Skeletal muscle tissue (tissue), 4 donors: ENCODE measurements around the gene ULBP3. TPM values are rescaled to one million over a fixed set of nuclear protein-coding genes. Genes with fewer than 3 reads are reported as not detected.

Experiments
- H3K27ac ChIP-seq: one replicate; pipeline ENCODE4 v1.7.0; 2013; ENCODE audit warnings: mild to moderate bottlenecking, low read depth, low read length, inconsistent platforms
- H3K27me3 ChIP-seq, 3 donors: one replicate each; pipeline ENCODE4 v1.7.0; 2013; ENCODE audit warnings: low read length in 3 of 3; ENCODE audit not compliant: control insufficient read depth in 3 of 3, insufficient read depth in 3 of 3
- H3K36me3 ChIP-seq, 3 donors: one replicate each; pipeline ENCODE4 v1.7.0; 2013; ENCODE audit warnings: low read length in 3 of 3; ENCODE audit not compliant: control insufficient read depth in 3 of 3, insufficient read depth in 3 of 3
- H3K4me1 ChIP-seq, 3 donors: one replicate each; pipeline ENCODE4 v1.7.0; 2013; ENCODE audit warnings: low read length in 3 of 3, mild to moderate bottlenecking in 3 of 3; ENCODE audit not compliant: control insufficient read depth in 3 of 3, insufficient read depth in 3 of 3
- H3K4me3 ChIP-seq, 3 donors: one replicate each; pipeline ENCODE4 v1.7.0; 2013; ENCODE audit warnings: low read length in 3 of 3
- H3K9ac ChIP-seq, 3 donors: one replicate each; pipeline ENCODE4 v1.7.0; 2013; ENCODE audit warnings: low read length in 3 of 3, mild to moderate bottlenecking in 3 of 3, moderate library complexity in 2 of 3, low read depth in 1 of 3
- H3K9me3 ChIP-seq, 3 donors: one replicate each; pipeline ENCODE4 v1.7.0; 2013; ENCODE audit warnings: low read length in 3 of 3; ENCODE audit not compliant: control insufficient read depth in 3 of 3
- total RNA-seq: library from RNA; depleted of rRNA; stranded (reverse); fragments of >200 nt; gene quantifications from one replicate; pipeline ENCODE4 v1.2.3, GENCODE V29; 2014
- donor health status: Osteomylitis.

The ULBP3 gene
- total RNA-seq, 1 donor from 2014 or later: 1.0 TPM

DNA sequence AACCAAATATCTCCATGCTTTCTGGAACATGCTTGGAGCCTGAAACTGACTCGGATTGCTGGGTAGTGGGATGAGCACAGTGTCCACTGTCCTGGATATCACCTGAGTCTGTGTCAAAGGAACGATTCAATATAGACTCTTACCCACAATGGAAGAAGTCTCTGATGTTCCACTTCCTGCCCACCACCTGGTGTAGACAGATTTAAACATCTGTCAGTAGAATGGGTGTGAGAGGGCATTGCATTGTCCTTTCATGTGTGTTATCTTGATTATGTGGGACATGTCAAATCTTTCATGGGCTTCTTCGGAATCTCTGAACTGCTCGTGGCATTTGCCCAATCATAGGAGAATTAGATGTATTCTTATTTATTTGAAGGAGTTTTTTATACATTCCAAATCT lies 20.8 kb downstream of the ULBP3 start:
- Histone ChIP-seq H3K36me3 (no peaks in the 10 kb centered on the region), H3K27me3 (peaks cover 13 to 15% (median 15%) of the 10 kb centered on the region in 3 donors), H3K9me3 (no peaks in the 10 kb centered on the region), H3K4me3 (no peak overlapping the region), H3K27ac (no peak overlapping the region), H3K9ac (no peak overlapping the region), H3K4me1 (no peaks in the 10 kb centered on the region)

DNA sequence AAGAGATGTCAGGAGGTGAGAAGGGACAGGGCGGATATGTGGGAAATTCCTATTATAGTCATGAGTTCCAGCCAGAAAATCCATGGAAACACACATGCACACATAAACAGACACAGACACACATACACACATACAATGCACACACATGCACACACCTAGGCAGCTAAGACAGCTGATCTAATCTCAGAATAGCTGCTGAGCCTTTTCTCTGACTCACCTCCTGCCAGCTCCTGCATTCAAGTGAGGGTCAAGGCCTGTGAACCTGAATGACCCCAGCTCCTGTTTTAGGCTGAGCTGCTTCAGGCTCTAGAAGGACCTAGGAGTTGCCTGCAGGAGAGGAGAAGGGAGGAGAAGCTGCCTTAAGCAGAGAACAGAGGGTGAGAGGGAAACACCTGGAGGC lies 22.0 kb downstream of the ULBP3 start:
- no peaks in the 10 kb centered on the region for H3K9me3 ChIP-seq
- no peak overlapping the region for H3K4me3 ChIP-seq
- H3K36me3 ChIP-seq: no peaks in the 10 kb centered on the region
- H3K27me3 ChIP-seq: peaks cover 9 to 12% (median 10%) of the 10 kb centered on the region in 3 donors
- no peak overlapping the region for H3K27ac ChIP-seq
- H3K9ac ChIP-seq: no peak overlapping the region
- no peaks in the 10 kb centered on the region for H3K4me1 ChIP-seq

DNA sequence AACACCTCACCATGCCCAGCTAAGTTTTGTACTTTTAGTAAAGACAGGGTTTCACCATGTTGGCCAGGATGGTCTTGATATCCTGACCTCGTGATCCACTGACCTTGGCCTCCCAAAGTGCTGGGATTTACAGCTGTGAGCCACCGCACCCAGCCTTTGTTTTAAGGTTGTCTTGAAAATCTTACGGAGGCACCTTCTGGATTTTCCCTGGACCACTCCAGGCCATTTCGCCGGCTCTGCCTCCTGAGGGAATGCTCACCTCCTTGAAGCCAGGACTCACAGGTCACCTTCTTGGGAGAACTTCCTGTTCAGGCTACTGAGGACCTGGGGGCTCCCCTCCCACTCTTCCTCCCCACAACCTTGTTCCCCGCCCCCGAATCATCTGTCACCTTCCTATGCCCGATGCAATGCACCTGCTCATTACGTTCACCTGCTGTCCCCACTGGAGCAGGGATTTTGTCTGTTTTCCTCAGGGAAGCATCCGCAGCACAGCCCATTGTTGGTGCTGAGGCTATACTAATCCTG lies 24.2 kb downstream of the ULBP3 start:
- no peak overlapping the region for H3K4me3 ChIP-seq
- no peaks in the 10 kb centered on the region for H3K4me1 ChIP-seq
- no peaks in the 10 kb centered on the region for H3K36me3 ChIP-seq
- H3K9ac ChIP-seq: no peak overlapping the region
- H3K27me3 ChIP-seq: peaks cover 21 to 26% (median 26%) of the 10 kb centered on the region in 3 donors
- H3K9me3 ChIP-seq: no peaks in the 10 kb centered on the region
- H3K27ac ChIP-seq: no peak overlapping the region

DNA sequence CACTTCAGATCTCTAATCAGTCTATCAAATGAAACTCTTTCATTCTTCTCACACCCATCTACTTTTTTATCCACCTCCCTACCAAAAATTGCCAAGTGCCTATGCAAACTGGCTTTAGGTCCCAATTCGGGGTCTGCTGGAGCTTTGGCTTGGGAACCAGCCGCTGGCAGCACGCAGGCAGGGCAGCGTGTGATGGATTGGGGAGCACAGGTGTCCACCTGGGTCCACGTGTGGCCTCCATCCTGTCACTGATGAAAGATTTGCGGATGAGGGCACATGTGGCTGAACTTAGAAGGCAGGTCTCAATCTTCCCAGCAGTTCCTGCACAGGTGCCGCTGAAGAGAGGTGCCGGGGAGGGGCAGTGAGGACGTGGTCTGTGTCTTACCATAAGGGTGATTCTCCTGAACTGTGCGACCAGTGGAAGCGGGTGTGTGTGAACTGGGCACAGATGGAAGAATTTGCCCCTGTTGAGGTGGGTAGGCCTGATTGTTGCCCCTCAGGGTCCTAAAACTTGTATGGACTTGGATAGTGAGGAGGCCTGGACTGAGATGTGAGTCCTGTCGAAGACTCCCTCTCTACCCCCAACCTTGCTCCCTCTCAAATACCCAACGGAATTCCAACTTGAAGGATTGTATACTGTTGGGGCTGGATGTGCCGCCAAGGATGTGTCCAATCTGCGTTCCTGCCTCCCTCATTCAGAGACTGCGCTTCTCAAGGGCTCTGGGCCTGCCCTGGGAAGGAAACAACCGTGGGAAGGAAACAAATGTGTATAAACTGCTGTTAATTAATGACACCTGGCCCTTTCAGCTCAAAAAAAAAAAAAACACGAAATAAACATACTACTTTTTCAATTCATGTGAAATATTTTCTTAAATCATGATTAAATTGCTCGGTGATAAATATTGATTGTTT lies 25.2 kb downstream of the ULBP3 start:
- Histone ChIP-seq H3K9ac (no peak overlapping the region), H3K4me3 (no peak overlapping the region), H3K4me1 (no peaks in the 10 kb centered on the region), H3K36me3 (no peaks in the 10 kb centered on the region), H3K27ac (no peak overlapping the region), H3K9me3 (no peaks in the 10 kb centered on the region), H3K27me3 (peaks cover 29 to 33% (median 31%) of the 10 kb centered on the region in 3 donors)

DNA sequence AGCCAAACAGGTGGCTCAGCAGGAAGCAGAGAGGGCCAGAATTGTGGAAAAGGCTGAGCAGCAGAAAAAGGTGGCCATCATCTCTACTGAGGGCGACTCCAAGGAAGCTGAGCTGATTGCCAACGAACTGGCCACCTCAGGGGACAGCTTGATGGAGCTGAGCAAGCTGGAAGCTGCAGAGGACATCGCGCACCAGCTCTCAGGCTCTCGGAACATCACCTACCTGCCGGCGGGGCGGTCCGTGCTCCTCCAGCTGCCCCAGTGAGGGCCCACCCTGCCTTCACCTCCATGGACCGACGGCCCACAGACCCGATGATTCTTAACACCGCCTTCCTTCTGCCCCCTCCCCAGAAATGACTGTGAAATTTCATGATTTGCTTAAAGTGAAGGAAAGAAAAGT lies 25.8 kb downstream of the ULBP3 start:
- Histone ChIP-seq H3K4me3 (no peak overlapping the region), H3K9ac (no peak overlapping the region), H3K9me3 (no peaks in the 10 kb centered on the region), H3K4me1 (peaks cover 0 to 5% (median 4%) of the 10 kb centered on the region in 3 donors), H3K27ac (no peak overlapping the region), H3K36me3 (no peaks in the 10 kb centered on the region), H3K27me3 (peaks cover 36 to 39% (median 38%) of the 10 kb centered on the region in 3 donors)

DNA sequence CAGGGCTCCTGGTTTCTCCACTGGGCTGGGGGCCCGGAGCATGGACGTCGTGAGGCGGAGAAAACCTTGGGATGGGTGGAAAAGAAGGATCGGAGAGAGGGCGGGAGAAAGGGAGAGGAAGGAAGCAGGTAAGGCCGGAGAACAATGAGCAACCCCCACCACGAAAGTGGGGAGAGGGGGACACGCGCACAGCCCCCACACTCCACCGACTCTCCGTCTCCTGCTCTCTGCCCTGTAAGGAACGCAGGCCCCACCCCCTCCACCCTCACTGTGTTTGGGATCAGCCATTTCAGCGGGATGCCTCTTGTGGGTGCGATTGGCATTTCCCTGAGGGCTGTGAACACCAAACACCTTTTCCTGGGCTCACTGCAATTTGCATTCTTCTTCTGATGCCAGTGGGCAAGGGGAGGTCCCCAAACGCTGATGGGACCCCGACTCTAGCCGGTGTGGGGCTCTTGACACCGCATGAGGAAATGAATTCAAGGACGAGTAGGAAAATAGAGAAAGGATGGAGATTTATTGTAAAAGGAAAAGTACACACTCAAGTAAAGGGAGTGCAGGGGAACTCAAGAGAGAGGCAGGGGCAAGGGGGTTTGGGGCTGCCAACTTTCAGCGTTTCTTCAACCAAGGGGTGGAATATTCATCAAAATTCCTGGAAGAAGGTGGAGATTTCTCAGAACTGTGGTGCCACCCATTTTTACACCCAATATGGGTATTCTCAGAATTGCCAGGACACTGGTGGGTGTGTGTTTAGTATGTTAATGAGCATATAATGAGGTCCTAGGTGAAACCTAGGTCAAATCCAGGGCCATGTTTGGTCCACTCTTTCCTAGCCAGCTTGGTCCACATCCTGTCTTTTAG lies 30.5 kb downstream of the ULBP3 start:
- H3K4me3 ChIP-seq: no peak overlapping the region
- no peaks in the 10 kb centered on the region for H3K36me3 ChIP-seq
- no peaks in the 10 kb centered on the region for H3K9me3 ChIP-seq
- H3K27ac ChIP-seq: no peak overlapping the region
- H3K9ac ChIP-seq: no peak overlapping the region
- H3K27me3 ChIP-seq: peaks cover 64 to 70% (median 67%) of the 10 kb centered on the region in 3 donors
- H3K4me1 ChIP-seq: peaks cover 5 to 16% (median 12%) of the 10 kb centered on the region in 3 donors

DNA sequence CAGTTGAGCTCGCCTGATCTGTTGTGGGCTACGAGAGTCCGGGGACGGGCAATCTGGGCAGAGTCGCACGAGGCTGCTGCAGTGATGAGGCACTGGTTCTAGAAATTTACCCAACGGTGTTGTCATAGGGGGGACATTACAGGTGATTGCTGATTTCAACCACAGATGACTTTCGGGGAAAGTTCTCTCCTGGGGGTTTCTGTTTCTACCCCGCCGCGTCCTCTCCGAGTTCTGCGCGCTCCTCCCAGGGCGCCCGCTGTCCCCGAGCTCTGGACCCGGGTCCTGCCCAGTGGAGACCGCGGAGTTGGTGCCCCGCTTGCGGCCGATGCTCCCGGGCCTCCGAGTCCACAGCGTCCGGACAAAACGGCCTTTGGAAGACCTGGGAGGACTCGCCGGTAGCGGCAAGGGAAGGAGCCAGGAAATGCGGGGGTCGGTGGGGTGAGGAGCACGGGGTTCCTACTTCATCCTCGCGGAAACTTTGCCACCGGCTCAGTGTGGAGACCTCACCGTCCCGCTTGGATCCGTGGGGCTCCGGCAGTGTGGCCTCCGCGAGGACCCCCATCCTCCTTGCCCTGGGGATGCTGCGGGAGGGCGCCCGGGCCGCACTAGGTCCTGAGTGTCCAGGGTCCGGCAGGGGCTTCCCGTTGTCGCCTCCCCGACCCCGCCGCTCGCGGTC lies 31.3 kb downstream of the ULBP3 start:
- H3K27ac ChIP-seq: no peak overlapping the region
- peak overlapping the region in 1 of 3 donors; percentile 53 for H3K9ac ChIP-seq
- H3K36me3 ChIP-seq: no peaks in the 10 kb centered on the region
- peaks cover 5 to 19% (median 12%) of the 10 kb centered on the region in 3 donors for H3K4me1 ChIP-seq
- peak overlapping the region; percentile 0 to 52 (median 27) for H3K4me3 ChIP-seq
- peaks cover 63 to 71% (median 64%) of the 10 kb centered on the region in 3 donors for H3K27me3 ChIP-seq
- no peaks in the 10 kb centered on the region for H3K9me3 ChIP-seq

DNA sequence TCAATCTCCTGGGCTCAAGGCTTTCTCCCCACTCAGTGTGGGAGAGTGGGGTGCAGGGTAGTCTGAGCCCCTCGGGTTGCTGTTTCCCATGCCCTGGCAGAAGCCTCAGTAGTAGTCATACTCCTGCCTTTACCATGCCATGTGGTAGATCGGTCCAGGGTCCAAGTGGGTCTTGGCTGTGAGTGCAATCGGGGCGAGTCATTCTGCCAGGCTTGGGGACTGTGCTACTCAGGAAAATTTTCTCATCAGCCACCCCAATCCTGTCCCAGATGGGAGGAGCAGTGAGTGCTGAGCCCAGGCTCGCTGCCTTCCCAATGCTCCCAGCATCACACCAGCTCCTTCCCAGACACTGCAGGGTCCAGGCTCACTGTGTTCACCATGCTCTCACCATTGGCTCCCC lies 32.8 kb downstream of the ULBP3 start:
- no peak overlapping the region for H3K27ac ChIP-seq
- no peak overlapping the region for H3K9ac ChIP-seq
- no peaks in the 10 kb centered on the region for H3K36me3 ChIP-seq
- H3K9me3 ChIP-seq: no peaks in the 10 kb centered on the region
- H3K4me1 ChIP-seq: peaks cover 5 to 19% (median 12%) of the 10 kb centered on the region in 3 donors
- H3K4me3 ChIP-seq: no peak overlapping the region
- H3K27me3 ChIP-seq: peaks cover 55 to 59% (median 57%) of the 10 kb centered on the region in 3 donors

DNA sequence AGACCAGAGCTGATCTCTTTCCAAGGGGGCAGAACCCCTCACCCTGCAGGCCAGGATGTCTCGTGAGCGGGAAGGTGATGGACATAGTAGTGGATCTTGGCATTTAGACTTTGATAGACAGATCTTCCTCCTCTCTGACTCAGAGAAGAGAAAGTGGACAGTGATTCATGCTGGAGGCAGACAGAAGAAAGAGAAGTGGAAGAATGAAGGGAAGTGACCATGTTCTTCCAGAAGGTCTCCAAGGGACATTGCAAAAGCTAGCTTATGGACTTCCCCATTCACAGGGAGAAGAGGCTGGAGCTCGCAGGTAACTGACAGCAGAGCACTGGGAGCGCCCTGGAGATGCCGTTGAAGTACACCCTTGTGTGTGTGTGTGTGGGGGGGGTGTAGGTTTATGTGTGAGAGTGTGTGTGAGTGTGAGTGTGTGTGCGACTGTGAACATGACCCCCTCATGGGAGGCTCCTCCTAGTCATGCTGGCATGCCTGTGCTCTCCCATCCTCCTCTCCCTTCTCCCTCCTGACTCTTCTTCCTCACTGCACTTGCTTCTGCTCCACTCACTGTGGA lies 35.6 kb downstream of the ULBP3 start:
- Histone ChIP-seq H3K9ac (no peak overlapping the region), H3K4me3 (no peak overlapping the region), H3K27ac (no peak overlapping the region), H3K4me1 (peaks cover 5 to 17% (median 10%) of the 10 kb centered on the region in 3 donors), H3K27me3 (peaks cover 30 to 45% (median 34%) of the 10 kb centered on the region in 3 donors), H3K9me3 (no peaks in the 10 kb centered on the region), H3K36me3 (no peaks in the 10 kb centered on the region)
